NCI-H1694 (cell line): ENCODE results near the gene TRPM2.
"Not testable (repeated sequence)": the region's sequence is repeated elsewhere in the genome, so short reads cannot be mapped to it uniquely, and the experiment has no call there.

Experiments
- DNase-seq: peaks from one replicate; lab custom pipeline; 2025; lab: John Stamatoyannopoulos, UW

TRPM2 gene

GRCh38 chr21:44354775-44355771, 1.7 kb downstream of the TRPM2 start:
- DNase-seq: no peak

DNA sequence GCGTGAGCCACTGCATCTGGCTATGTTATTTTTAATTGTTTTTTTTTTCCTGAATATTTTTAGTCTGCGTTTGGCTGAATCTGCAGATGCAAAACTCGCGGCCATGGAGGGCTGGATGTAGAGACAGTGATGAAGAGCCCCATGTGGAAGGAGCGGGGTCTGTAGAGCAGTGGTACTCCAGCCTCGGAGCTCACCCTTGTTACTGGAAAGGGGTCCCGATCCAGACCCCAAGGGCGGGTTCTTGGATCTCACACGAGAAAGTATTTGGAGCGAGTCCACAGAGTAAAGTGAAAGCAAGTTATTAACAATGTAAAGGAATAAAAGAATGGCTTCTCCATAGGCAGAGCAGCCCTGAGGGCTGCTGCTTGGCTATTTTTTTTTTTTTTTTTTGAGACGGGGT, 2.7 kb downstream of the TRPM2 start:
- no peak for DNase-seq

DNA sequence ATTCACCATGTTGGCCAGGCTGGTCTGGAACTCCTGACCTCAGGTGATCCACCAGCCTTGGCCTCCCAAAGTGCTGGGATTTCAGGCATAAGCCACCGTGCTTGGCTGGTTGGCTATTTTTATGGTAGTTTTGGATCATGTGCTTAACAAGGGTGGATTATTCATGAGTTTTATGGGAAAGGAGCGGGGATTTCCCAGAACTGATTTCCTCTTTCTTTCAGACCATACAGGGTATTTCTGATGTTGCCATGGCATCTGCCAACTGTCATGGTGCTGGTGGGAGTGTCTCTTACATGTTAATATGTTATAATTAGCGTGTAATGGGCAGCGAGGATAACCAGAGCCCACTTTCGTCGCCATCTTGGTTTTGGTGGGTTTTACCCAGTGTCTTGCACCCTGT, 3.2 kb downstream of the TRPM2 start:
- DNase-seq: no peak

- DNase-seq: no peak
Observed at GRCh38 chr21:44357064-44357837, 3.8 kb downstream of the TRPM2 start.

DNA sequence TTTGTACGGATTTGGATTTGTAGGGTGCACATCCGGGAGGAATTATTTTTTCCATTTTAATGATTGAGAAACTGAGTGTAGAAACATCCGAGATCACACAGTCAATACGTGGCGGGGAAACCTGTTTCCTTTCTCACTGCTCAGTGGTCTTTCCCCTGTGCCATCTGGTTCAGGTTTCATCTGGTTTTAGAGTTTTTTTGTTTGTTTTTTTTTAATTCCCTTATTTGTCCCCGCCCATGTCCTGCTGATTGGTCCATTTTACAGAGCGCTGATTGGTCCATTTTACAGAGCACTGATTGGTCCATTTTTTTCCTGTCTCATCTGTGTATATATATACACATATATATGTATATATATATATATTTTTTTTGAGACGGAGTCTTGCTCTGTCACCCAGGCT, 6.0 kb downstream of the TRPM2 start:
- no peak for DNase-seq

GRCh38 chr21:44360159-44360558, 6.7 kb downstream of the TRPM2 start:
- peak; percentile 8 for DNase-seq

GRCh38 chr21:44361903-44362302, 8.5 kb downstream of the TRPM2 start:
- DNase-seq: not testable (repeated sequence)

DNA sequence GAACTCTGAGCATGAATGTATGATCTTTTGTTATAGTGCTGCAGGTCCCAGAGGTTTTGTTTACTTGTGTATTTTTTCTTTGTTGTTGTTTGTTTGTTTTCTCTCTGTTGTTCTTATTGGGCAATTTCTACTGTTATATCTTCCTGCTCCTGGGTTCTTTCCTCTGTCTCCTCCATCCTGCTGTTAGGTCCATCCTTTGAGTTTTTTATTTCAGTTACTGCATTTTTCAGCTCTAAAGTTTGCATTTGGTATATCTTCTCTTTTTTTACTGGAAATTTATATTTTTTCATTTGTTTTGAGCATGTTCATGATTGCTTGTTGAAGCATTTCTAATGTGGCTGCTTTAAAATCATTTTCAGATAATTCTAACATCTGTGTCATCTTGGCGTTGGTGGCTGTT, 9.9 kb downstream of the TRPM2 start:
- DNase-seq: no peak

DNA sequence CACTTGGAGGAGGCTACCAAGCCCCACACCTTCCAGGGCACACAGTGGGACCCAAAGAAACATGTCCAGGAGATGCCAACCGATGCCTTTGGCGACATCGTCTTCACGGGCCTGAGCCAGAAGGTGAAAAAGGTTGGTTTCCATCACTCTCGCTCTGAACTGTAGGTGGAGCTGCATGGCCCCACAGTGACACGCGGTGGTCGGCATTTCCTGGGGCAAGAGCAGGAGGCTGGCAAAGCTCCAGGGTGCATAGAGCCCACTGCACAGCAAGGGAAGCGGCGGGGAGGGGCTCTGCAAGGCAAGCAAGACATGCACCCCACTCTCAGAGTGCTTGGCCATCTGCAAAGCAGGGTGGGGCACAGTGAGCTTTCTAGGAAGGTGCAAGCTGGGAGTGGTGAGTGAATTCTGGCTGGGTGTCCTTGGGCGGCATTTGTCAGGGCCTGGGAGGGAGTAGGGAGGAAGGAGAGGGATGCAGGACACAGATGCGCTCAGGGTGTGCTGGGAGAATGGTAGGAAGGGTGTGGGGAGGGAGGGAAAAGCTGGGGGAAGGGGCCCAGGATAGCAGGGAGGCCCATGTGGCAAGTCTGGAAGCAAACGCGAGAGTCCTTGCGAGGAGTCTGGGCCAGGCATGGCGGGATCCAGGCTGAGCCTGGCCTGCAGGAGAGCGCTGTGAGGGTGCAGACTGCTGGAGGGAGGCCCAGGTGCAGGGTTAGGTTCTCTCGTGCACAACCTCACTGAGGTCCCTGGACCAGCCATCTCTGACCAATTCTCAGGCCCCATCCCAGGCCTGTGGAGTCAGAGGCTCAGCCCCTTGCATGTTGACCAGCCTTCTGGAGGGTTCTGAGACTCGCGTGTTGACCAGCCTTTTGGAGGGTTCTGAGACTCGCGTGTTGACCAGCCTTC, 11.0 kb downstream of the TRPM2 start:
- DNase-seq: no peak

- no peak for DNase-seq
Observed at GRCh38 chr21:44365251-44365966, 12.0 kb downstream of the TRPM2 start.

DNA sequence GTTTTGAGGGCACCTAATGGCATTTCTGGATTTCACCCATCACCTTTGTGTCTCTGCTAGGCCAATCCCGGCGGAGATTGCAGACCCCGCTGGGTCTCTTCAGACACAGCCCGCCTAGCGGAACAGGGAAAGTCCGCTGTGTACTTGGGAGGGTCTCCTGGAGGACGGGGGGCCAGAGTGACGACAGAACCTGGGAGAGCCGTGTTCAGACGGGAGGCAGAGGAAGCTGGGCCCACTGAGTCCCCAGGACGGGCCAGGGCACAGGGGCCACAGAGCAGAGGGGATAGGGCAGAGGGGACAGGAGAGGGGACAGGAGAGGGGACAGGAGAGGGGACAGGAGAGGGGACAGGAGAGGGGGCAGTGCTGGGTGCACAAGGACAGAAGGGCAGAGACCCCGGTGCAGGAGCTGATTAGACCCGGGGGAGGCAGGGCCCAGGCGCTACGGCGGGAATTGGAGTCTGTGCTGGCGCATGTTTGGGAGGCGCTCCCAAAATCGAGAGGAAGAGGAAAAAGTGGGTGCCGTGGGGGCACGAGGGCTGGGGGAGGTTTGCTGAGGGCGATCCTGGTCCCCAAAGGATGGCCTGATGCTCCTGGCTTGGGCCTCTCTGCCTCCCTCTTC, 12.7 kb downstream of the TRPM2 start:
- no peak for DNase-seq

- no peak for DNase-seq
Observed at GRCh38 chr21:44366586-44367211, 13.3 kb downstream of the TRPM2 start.

GRCh38 chr21:44368711-44369446, 15.5 kb downstream of the TRPM2 start:
- no peak for DNase-seq

DNA sequence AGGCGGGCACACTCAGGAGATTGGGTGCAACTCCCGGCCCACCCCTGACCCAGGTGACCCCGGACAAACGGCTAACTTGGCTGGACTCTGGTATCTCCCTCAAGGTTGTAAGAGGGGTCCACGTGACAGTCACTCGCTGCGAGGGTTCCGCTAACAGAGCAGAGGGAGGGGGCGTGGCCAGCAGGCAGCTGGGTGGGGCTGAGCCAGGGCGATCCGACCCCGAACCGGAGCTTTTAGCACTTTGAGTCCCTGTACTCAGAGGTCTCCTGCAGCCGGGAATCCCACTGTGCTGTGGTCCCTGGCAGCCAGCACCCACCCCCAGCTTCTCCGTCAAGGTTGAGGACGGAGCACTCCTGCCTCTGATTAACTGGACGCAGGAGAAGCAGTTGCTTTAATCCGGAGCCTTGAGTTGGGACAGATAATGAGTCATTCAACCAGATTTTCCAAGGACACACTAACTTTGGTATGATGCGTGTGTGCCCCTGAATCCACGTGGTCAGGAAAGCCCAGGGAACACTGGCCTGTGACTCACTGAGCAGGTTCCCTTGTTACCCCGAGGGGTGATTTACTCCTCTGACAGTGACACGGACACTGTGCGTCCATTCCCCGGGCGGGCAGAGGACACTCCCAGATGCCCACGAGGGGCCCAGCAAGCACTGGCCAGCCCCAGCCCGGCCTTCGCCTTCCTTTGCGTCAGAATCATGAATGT, 16.8 kb downstream of the TRPM2 start:
- DNase-seq: peak; percentile 6

DNA sequence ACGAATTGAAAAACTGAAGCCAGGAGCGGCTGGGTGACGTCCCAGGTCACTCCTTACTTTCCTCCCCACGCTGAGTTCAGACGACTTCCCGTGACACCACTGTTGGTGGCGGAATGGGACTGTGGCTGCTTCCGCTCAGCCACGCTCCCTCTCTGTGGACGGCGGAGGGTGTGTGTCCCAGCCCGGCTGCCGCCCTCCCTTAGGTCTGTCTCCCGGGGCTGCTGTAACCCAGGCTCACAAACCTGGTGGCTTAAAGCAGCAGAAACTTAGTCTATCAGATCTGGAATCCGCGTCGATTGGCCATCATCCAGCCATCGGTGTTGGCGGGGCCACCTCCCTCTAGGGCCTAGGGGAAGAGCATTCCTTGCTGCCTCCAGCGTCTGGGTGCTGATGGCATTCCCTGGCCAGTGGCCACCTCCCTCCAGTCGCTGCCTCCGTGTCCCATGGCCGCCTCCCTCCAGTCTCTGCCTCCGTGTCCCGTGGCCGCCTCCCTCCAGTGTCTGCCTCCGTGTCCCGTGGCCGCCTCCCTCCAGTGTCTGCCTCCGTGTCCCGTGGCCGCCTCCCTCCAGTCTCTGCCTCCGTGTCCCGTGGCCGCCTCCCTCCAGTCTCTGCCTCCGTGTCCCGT, 17.5 kb downstream of the TRPM2 start:
- DNase-seq: no peak

GRCh38 chr21:44371596-44371995, 18.2 kb downstream of the TRPM2 start:
- no peak for DNase-seq

- DNase-seq: no peak
Observed at GRCh38 chr21:44372616-44373015, 19.2 kb downstream of the TRPM2 start.

DNA sequence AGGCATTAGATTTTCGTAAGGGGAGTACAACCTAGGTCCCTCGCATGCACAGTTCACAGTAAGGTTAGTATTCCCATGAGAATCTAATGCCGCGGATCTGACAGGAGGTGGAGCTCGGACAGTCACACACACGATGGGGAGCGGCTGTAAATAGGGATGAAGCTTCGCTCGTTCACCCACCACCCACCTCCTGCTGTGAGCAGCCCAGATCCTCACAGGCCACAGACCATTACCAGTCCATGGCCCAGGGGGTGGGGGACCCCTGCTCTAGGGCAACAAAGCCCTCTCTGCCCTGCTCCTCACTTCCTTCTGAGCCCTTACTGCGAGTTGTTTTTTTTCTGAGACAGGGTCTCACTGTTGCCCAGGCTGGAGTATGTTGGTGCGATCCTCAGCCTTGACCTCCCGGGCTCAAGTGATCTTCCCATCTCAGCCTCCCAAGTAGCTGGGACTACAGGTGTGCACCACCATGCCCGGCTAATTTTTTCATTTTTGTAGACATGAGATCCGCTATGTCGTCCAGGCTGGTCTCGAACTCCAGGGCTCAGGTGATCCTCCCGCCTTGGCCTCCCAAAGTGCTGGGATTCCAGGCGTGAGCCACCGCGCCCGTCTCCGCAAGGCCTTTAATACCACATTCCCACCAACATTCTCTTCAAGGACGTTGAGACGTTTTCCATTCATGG, 21.3 kb downstream of the TRPM2 start:
- DNase-seq: no peak
